Adrenal gland (tissue), 5 donors: Measurements from ENCODE around the gene NRXN2.

ENCODE experiments used
- CTCF ChIP-seq, 6 experiments: fragments of 450-650 bp in 4 of 6; fragments of 200-600 bp in 2 of 6; sonication (generic) in 1 of 6; IDR thresholded peaks; 1 replicate in 5 of 6; 2 replicates in 1 of 6; pipeline versions ENCODE4 v1.5.1 to v1.8.0; 2016 to 2021; ENCODE audit warnings: antibody characterized with exemption in 6 of 6, mild to moderate bottlenecking in 2 of 6, moderate library complexity in 1 of 6
- POLR2A ChIP-seq, 2 donors: fragments of 450-650 bp; IDR thresholded peaks; one replicate each; pipeline ENCODE4 v1.6.1; 2017; ENCODE audit warnings: antibody characterized with exemption in 2 of 2, mild to moderate bottlenecking in 2 of 2, moderate library complexity in 1 of 2
- donor health status: DM: no; HTN: no; CAD: no.

GRCh38 chr11:64591257-64592233 is 131.5 kb downstream of the NRXN2 start:
- TF ChIP-seq CTCF (IDR thresholded peaks at IDR 0.05) = no peak
- TF ChIP-seq POLR2A (IDR thresholded peaks at IDR 0.05) = no peak
